ENCODE data around the gene ACOT12. TPM values are rescaled to one million over a fixed set of nuclear protein-coding genes. Genes with fewer than 3 reads are reported as not detected.

ACOT12 gene
- total and polyA plus RNA-seq, 2 donors (not counting 1 experiment from before 2014, with no cell fraction given), result 0.06 TPM; not detected in 1

DNA sequence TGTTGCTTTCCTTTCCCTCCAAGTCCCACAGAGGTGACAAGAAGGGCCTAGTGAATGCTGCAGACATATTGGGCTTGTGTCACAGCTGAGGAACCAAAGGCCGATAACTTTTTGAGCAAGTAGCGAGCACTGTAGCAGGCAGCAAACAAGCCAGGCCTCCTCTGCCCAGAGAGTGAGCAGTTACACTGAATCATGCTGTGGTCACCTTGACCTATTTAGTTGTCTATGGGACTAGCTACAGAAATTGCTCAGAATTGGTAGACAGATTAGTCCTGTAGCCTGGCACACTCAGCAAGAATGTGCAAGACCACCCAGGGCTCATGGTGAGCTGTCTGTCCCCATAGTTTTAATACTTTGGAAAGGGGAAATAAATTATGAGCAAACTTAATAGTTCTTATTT is 67.4 kb downstream of the ACOT12 start:
- no peak overlapping the region for H3K27ac Mint-ChIP-seq
- H3K36me3 ChIP-seq (replicated peaks in 1 of 2; ENCODE audit: control extremely low read depth in 1 of 2, control insufficient read depth in 1 of 2, extremely low read depth in 1 of 2, insufficient read depth in 2 of 2, low read length in 1 of 2), result no peaks in the 10 kb centered on the region
- POLR2A ChIA-PET, result no interaction called here
- no peaks in the 10 kb centered on the region for H3K4me1 Mint-ChIP-seq
- H3K9me3 ChIP-seq (ENCODE audit: control extremely low read depth in 1 of 3, control insufficient read depth in 2 of 3, insufficient read depth in 1 of 3, low read length in 2 of 3), result no peaks in the 10 kb centered on the region
- ATAC-seq (ENCODE audit: low read depth) (no peak), DNase-seq (no peak)
- no peak overlapping the region for H3K27ac ChIP-seq (ENCODE audit: low read length in 2 of 2)
- no peak overlapping the region for H3K4me3 Mint-ChIP-seq
- H3K27me3 Mint-ChIP-seq, result peaks cover 3% of the 10 kb centered on the region
- H4K20me1 ChIP-seq (ENCODE audit: control insufficient read depth, insufficient read depth, low read length, poor library complexity, severe bottlenecking), result no peaks in the 10 kb centered on the region
- CTCF ChIA-PET, result no interaction called here
- no peaks in the 10 kb centered on the region for H3K9me3 Mint-ChIP-seq (ENCODE audit: insufficient read depth)
- H2AFZ ChIP-seq (ENCODE audit: insufficient read depth, low read depth, low read length, poor library complexity, severe bottlenecking), result no peak overlapping the region
- no peaks in the 10 kb centered on the region for H3K4me1 ChIP-seq (ENCODE audit: control insufficient read depth in 2 of 2, insufficient read depth in 2 of 2, low read length in 2 of 2)
- intact Hi-C loops (cut with micrococcal nuclease), result no loop called here
- no peaks in the 10 kb centered on the region for H3K27me3 ChIP-seq (replicated peaks in 1 of 4; ENCODE audit: control extremely low read depth in 1 of 4, control insufficient read depth in 3 of 4, insufficient read depth in 4 of 4, low read length in 3 of 4)
- no peak overlapping the region for H3K9ac ChIP-seq (ENCODE audit: low read length)
- no peak overlapping the region for H3K4me2 ChIP-seq (replicated peaks; ENCODE audit: low read depth, low read length, poor library complexity, severe bottlenecking)
- no peaks in the 10 kb centered on the region for H3K79me2 ChIP-seq (ENCODE audit: control insufficient read depth, insufficient read depth, low read length)
- no peak for TF ChIP-seq EZH2 (IDR thresholded peaks at IDR 0.05; ENCODE audit: borderline replicate concordance, insufficient read depth, low read depth, low read length, poor library complexity, severe bottlenecking)
- TF ChIP-seq, protein P1, sequence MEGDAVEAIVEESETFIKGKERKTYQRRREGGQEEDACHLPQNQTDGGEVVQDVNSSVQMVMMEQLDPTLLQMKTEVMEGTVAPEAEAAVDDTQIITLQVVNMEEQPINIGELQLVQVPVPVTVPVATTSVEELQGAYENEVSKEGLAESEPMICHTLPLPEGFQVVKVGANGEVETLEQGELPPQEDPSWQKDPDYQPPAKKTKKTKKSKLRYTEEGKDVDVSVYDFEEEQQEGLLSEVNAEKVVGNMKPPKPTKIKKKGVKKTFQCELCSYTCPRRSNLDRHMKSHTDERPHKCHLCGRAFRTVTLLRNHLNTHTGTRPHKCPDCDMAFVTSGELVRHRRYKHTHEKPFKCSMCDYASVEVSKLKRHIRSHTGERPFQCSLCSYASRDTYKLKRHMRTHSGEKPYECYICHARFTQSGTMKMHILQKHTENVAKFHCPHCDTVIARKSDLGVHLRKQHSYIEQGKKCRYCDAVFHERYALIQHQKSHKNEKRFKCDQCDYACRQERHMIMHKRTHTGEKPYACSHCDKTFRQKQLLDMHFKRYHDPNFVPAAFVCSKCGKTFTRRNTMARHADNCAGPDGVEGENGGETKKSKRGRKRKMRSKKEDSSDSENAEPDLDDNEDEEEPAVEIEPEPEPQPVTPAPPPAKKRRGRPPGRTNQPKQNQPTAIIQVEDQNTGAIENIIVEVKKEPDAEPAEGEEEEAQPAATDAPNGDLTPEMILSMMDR (IDR thresholded peaks at IDR 0.05), result no peak
- WGBS (ENCODE audit: insufficient coverage), result 100% methylated on average over 2 of the region's 2 CpGs
- no peak overlapping the region for H3K4me3 ChIP-seq (ENCODE audit: control extremely low read depth in 1 of 5, extremely low read depth in 1 of 5, insufficient read depth in 1 of 5, low read depth in 2 of 5, low read length in 4 of 5)

DNA sequence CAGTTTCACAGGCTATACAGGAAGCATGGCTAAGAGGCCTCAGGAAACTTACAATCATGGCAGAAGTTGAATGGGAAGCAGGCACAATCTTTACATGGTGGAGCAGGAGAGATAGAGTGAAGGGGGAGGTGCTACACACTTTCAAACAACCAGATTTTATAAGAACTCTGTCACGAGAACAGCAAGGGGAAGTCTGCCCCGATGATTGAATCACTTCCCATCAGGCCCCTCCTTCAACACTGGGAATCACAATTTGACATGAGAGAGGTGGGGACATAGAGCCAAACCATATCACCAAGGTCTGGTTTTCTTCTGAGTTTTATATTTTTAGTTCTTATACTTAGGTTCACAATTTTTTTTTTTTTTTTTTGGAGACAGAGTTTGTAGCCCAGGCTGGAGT is 76.4 kb downstream of the ACOT12 start:
- Mint-ChIP-seq H3K4me1 (peaks cover 2% of the 10 kb centered on the region), H3K4me3 (no peak overlapping the region), H3K27me3 (no peaks in the 10 kb centered on the region), H3K27ac (no peak overlapping the region), H3K9me3 (ENCODE audit: insufficient read depth) (no peaks in the 10 kb centered on the region)
- ATAC-seq (ENCODE audit: low read depth), result no peak
- H3K27ac ChIP-seq (ENCODE audit: low read length in 2 of 2), result no peak overlapping the region
- no peak overlapping the region for H3K4me2 ChIP-seq (replicated peaks; ENCODE audit: low read depth, low read length, poor library complexity, severe bottlenecking)
- no peak overlapping the region for H2AFZ ChIP-seq (ENCODE audit: insufficient read depth, low read depth, low read length, poor library complexity, severe bottlenecking)
- DNase-seq, result no peak
- no peaks in the 10 kb centered on the region for H3K9me3 ChIP-seq (ENCODE audit: control extremely low read depth in 1 of 3, control insufficient read depth in 2 of 3, insufficient read depth in 1 of 3, low read length in 2 of 3)
- H3K4me1 ChIP-seq (ENCODE audit: control insufficient read depth in 2 of 2, insufficient read depth in 2 of 2, low read length in 2 of 2), result no peaks in the 10 kb centered on the region
- intact Hi-C loops (cut with micrococcal nuclease), result no loop called here
- H3K9ac ChIP-seq (ENCODE audit: low read length), result no peak overlapping the region
- H3K4me3 ChIP-seq (ENCODE audit: control extremely low read depth in 1 of 5, extremely low read depth in 1 of 5, insufficient read depth in 1 of 5, low read depth in 2 of 5, low read length in 4 of 5), result no peak overlapping the region
- whole genome bisulfite sequencing (ENCODE audit: insufficient coverage), result 60% methylated on average over 1 of the region's 2 CpGs
- no peaks in the 10 kb centered on the region for H4K20me1 ChIP-seq (ENCODE audit: control insufficient read depth, insufficient read depth, low read length, poor library complexity, severe bottlenecking)
- no peaks in the 10 kb centered on the region for H3K79me2 ChIP-seq (ENCODE audit: control insufficient read depth, insufficient read depth, low read length)
- TF ChIP-seq, protein P1 (IDR thresholded peaks at IDR 0.05), result no peak
- TF ChIP-seq EZH2 (IDR thresholded peaks at IDR 0.05; ENCODE audit: borderline replicate concordance, insufficient read depth, low read depth, low read length, poor library complexity, severe bottlenecking), result no peak
- H3K36me3 ChIP-seq (replicated peaks in 1 of 2; ENCODE audit: control extremely low read depth in 1 of 2, control insufficient read depth in 1 of 2, extremely low read depth in 1 of 2, insufficient read depth in 2 of 2, low read length in 1 of 2), result peaks cover 0 to 4% of the 10 kb centered on the region in 2 experiments
- POLR2A ChIA-PET, result no interaction called here
- H3K27me3 ChIP-seq (replicated peaks in 1 of 4; ENCODE audit: control extremely low read depth in 1 of 4, control insufficient read depth in 3 of 4, insufficient read depth in 4 of 4, low read length in 3 of 4), result no peaks in the 10 kb centered on the region
- CTCF ChIA-PET, result no interaction called here
